GM18502 (cell line): ENCODE measurements around the gene GYPA.
"Not testable (repeated sequence)": the region's sequence is repeated elsewhere in the genome, so short reads cannot be mapped to it uniquely, and the experiment has no call there.

Experiments
- ATAC-seq: cut with Tn5 transposase; IDR thresholded peaks from one replicate; pipeline ENCODE4 v1.9.1; 2021; ENCODE audit warnings: mild to moderate bottlenecking; ENCODE audit not compliant: unreplicated experiment, poor library complexity

The GYPA gene

GRCh38 chr4:144130167-144130566 is 10.4 kb downstream of the GYPA start:
- not testable (repeated sequence) for ATAC-seq

- not testable (repeated sequence) for ATAC-seq
Observed at GRCh38 chr4:144129336-144129875, 11.1 kb downstream of the GYPA start.

GRCh38 chr4:144128709-144129320 is 11.7 kb downstream of the GYPA start:
- ATAC-seq = not testable (repeated sequence)

DNA sequence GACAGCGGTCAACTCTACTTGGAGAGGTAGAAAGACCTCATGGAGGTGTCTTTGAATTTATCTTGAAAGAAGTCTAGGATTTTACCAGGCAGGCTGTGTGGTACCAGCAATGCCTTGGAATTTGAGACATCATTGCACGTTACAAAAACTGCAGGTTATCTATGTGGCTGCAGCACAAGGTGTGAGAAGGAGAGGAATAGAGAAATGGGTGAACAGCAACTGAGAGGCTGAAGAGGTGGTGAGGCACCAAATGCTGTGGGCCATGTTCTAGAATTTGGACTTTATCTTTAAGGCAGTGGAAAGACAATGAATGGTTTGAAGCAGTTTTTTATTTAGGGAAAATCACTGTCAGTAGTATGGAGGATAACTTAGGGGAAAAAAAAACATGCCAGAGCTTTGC is 15.4 kb downstream of the GYPA start:
- not testable (repeated sequence) for ATAC-seq

GRCh38 chr4:144123982-144124635 is 16.4 kb downstream of the GYPA start:
- ATAC-seq = not testable (repeated sequence)

- ATAC-seq = not testable (repeated sequence)
Observed at GRCh38 chr4:144123269-144123668, 17.2 kb downstream of the GYPA start.

DNA sequence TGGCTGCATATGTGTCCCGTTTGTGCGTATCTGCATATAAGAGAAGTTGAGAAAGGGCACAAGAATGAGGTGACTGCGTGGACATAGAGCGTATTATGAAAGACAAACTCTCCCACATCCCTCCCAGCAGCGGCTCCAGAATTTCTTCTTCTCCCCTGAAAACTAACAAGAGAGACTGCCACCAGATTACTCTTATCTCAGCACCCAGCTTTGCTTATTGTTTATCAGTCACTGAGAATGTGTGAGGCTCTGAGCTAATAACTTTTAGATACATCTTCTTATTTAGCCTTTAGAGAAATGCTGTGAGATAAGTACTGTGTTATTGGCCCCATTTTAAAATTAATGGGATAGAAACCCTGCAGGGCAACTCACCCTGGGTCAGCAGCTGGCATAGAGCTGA is 20.8 kb downstream of the GYPA start:
- ATAC-seq = not testable (repeated sequence)

DNA sequence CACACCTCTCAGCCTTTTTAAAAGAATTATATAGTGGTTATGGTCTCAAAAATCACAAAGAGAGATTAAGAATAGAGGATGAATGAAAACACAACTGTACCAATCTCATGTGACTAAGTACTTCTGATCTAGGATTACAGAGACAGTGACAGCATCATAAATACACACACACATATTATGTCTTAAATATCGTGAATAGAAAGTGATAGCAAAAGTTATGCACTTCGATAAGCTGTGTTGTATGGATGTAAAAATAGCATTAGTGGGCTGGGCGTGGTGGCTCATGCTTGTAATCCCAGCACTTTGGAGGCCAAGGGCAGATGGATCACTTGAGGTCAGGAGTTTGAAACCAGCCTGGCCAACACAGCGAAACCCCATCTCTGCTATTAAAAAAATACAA is 25.0 kb downstream of the GYPA start:
- ATAC-seq = no peak

- ATAC-seq = no peak
Observed at GRCh38 chr4:144113546-144113945, 27.0 kb downstream of the GYPA start.

GRCh38 chr4:144104509-144105130 is 35.9 kb downstream of the GYPA start:
- ATAC-seq = no peak

- not testable (repeated sequence) for ATAC-seq
Observed at GRCh38 chr4:144097776-144098175, 42.7 kb downstream of the GYPA start.

DNA sequence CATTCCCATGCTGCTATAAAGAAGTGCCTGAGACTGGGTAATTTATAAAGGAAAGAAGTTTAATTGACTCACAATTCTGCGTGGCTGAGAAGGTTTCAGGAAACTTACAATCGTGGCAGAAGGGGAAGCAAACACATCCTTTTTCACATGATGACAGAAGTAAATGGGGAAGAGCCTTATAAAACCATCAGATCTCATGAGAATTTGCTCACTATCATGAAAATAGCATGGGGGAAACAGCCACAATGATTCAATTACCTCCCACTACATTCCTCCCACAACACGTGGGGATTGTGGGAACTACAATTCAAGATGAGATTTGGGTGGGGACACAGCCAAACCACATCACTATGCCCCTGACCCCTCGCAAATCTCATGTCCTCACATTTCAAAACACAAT is 46.5 kb downstream of the GYPA start:
- not testable (repeated sequence) for ATAC-seq

GRCh38 chr4:144091181-144091580 is 49.3 kb downstream of the GYPA start:
- not testable (repeated sequence) for ATAC-seq

- ATAC-seq = no peak
Observed at GRCh38 chr4:144090744-144091143, 49.8 kb downstream of the GYPA start.

- ATAC-seq = not testable (repeated sequence)
Observed at GRCh38 chr4:144082053-144082452, 58.5 kb downstream of the GYPA start.

- ATAC-seq = not testable (repeated sequence)
Observed at GRCh38 chr4:144080135-144080534, 60.4 kb downstream of the GYPA start.

GRCh38 chr4:144078746-144079145 is 61.8 kb downstream of the GYPA start:
- ATAC-seq = not testable (repeated sequence)

DNA sequence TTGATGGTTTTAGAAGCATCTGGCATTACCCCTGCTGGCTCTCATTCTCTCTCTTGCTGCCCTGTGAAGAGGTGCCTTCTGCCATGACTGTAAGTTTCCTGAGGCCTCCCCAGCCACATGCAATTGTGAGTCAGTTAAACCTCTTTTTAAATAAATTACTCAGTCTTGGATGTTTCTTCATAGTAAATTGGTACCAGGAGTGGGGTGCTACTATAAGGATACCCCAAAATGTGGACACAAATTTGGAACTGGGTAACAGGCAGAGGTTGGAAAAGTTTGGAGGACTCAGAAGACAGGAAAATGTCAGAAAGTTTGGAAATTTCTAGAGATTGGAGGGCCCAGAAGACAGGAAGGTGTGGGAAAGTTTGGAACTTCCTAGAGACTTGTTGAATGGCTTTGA is 79.0 kb downstream of the GYPA start:
- not testable (repeated sequence) for ATAC-seq

- ATAC-seq = not testable (repeated sequence)
Observed at GRCh38 chr4:144060234-144060859, 80.2 kb downstream of the GYPA start.
